ENCODE data around the gene SMPDL3B.

- TF ChIP-seq EP300 (IDR thresholded peaks at IDR 0.05) (no peak), CTCF (IDR thresholded peaks at IDR 0.05) (no peak)
These were observed 37.3 kb downstream of the SMPDL3B start for GRCh38 chr1:27972141-27972540.

Data from tibial nerve (tissue), 4 donors.